ENCODE data around the gene KITLG. TPM values are rescaled to one million over a fixed set of nuclear protein-coding genes. Genes with fewer than 3 reads are reported as not detected.

Gene KITLG
- polyA plus RNA-seq, 1 donor from 2014 or later = not detected

GRCh38 chr12:88591343-88591742, 11.1 kb upstream of the KITLG start:
- Mint-ChIP-seq H3K9me3 (peaks cover 5 to 7% (median 6%) of the 10 kb centered on the region in 3 donors), H3K36me3 (no peaks in the 10 kb centered on the region), H3K4me3 (no peak overlapping the region), H3K27ac (no peak overlapping the region), H3K4me1 (no peaks in the 10 kb centered on the region), H3K27me3 (no peaks in the 10 kb centered on the region)

GRCh38 chr12:88590851-88591250, 10.6 kb upstream of the KITLG start:
- no peaks in the 10 kb centered on the region for H3K36me3 Mint-ChIP-seq
- peaks cover 5 to 9% (median 6%) of the 10 kb centered on the region in 3 donors for H3K9me3 Mint-ChIP-seq
- no peak overlapping the region for H3K4me3 Mint-ChIP-seq
- no peaks in the 10 kb centered on the region for H3K4me1 Mint-ChIP-seq
- H3K27ac Mint-ChIP-seq = no peak overlapping the region
- no peaks in the 10 kb centered on the region for H3K27me3 Mint-ChIP-seq

- Mint-ChIP-seq H3K27ac (no peak overlapping the region), H3K4me1 (no peaks in the 10 kb centered on the region), H3K4me3 (no peak overlapping the region), H3K27me3 (peaks cover 2% of the 10 kb centered on the region), H3K9me3 (peaks cover 1 to 14% (median 2%) of the 10 kb centered on the region in 3 donors), H3K36me3 (no peaks in the 10 kb centered on the region)
Measured at GRCh38 chr12:88585077-88585476, 4.8 kb upstream of the KITLG start.

- peaks cover 0 to 2% (median 0%) of the 10 kb centered on the region in 3 donors for H3K9me3 Mint-ChIP-seq
- H3K27ac Mint-ChIP-seq = no peak overlapping the region
- no peak overlapping the region for H3K4me3 Mint-ChIP-seq
- H3K36me3 Mint-ChIP-seq = no peaks in the 10 kb centered on the region
- H3K27me3 Mint-ChIP-seq = peaks cover 11% of the 10 kb centered on the region
- peaks cover 0 to 7% (median 0%) of the 10 kb centered on the region in 3 donors for H3K4me1 Mint-ChIP-seq
Measured at GRCh38 chr12:88579601-88580050, 645 bp downstream of the KITLG start.

- Mint-ChIP-seq H3K9me3 (peaks cover 0 to 2% (median 0%) of the 10 kb centered on the region in 3 donors), H3K36me3 (no peaks in the 10 kb centered on the region), H3K4me3 (peak overlapping the region in 1 of 4 donors; percentile 5), H3K27ac (no peak overlapping the region), H3K4me1 (peaks cover 0 to 7% (median 0%) of the 10 kb centered on the region in 3 donors), H3K27me3 (peaks cover 11% of the 10 kb centered on the region)
Measured at GRCh38 chr12:88579161-88579517, 1.1 kb downstream of the KITLG start.

- Mint-ChIP-seq H3K9me3 (peaks cover 0 to 2% (median 0%) of the 10 kb centered on the region in 3 donors), H3K4me1 (peaks cover 0 to 7% (median 0%) of the 10 kb centered on the region in 3 donors), H3K27me3 (peaks cover 11% of the 10 kb centered on the region), H3K36me3 (no peaks in the 10 kb centered on the region), H3K27ac (no peak overlapping the region), H3K4me3 (peak overlapping the region in 1 of 4 donors; percentile 5)
Measured at GRCh38 chr12:88578276-88579160, 1.8 kb downstream of the KITLG start.

GRCh38 chr12:88577537-88577936, 2.7 kb downstream of the KITLG start:
- Mint-ChIP-seq H3K36me3 (no peaks in the 10 kb centered on the region), H3K4me1 (peaks cover 0 to 7% (median 0%) of the 10 kb centered on the region in 3 donors), H3K27ac (no peak overlapping the region), H3K4me3 (no peak overlapping the region), H3K9me3 (peaks cover 0 to 2% (median 0%) of the 10 kb centered on the region in 3 donors), H3K27me3 (peaks cover 11% of the 10 kb centered on the region)

GRCh38 chr12:88576866-88577265, 3.4 kb downstream of the KITLG start:
- H3K4me1 Mint-ChIP-seq = peaks cover 0 to 7% (median 0%) of the 10 kb centered on the region in 3 donors
- no peaks in the 10 kb centered on the region for H3K36me3 Mint-ChIP-seq
- no peak overlapping the region for H3K4me3 Mint-ChIP-seq
- H3K9me3 Mint-ChIP-seq = peaks cover 0 to 2% (median 0%) of the 10 kb centered on the region in 3 donors
- peaks cover 11% of the 10 kb centered on the region for H3K27me3 Mint-ChIP-seq
- no peak overlapping the region for H3K27ac Mint-ChIP-seq

- H3K27ac Mint-ChIP-seq = no peak overlapping the region
- H3K9me3 Mint-ChIP-seq = peaks cover 0 to 2% (median 0%) of the 10 kb centered on the region in 3 donors
- no peak overlapping the region for H3K4me3 Mint-ChIP-seq
- peaks cover 0 to 7% (median 0%) of the 10 kb centered on the region in 3 donors for H3K4me1 Mint-ChIP-seq
- no peaks in the 10 kb centered on the region for H3K36me3 Mint-ChIP-seq
- peaks cover 9% of the 10 kb centered on the region for H3K27me3 Mint-ChIP-seq
Measured at GRCh38 chr12:88575361-88575970, 4.8 kb downstream of the KITLG start.

- peaks cover 0 to 2% (median 0%) of the 10 kb centered on the region in 3 donors for H3K4me1 Mint-ChIP-seq
- H3K9me3 Mint-ChIP-seq = peaks cover 0 to 2% (median 0%) of the 10 kb centered on the region in 3 donors
- H3K4me3 Mint-ChIP-seq = no peak overlapping the region
- H3K27ac Mint-ChIP-seq = no peak overlapping the region
- no peaks in the 10 kb centered on the region for H3K36me3 Mint-ChIP-seq
- peaks cover 4% of the 10 kb centered on the region for H3K27me3 Mint-ChIP-seq
Measured at GRCh38 chr12:88574278-88574677, 6.0 kb downstream of the KITLG start.

- Mint-ChIP-seq H3K27ac (no peak overlapping the region), H3K4me3 (no peak overlapping the region), H3K4me1 (no peaks in the 10 kb centered on the region), H3K36me3 (no peaks in the 10 kb centered on the region), H3K9me3 (peaks cover 0 to 2% (median 0%) of the 10 kb centered on the region in 3 donors), H3K27me3 (no peaks in the 10 kb centered on the region)
Measured at GRCh38 chr12:88573583-88573982, 6.7 kb downstream of the KITLG start.

GRCh38 chr12:88572781-88573549, 7.3 kb downstream of the KITLG start:
- Mint-ChIP-seq H3K27ac (no peak overlapping the region), H3K4me3 (no peak overlapping the region), H3K27me3 (no peaks in the 10 kb centered on the region), H3K4me1 (no peaks in the 10 kb centered on the region), H3K9me3 (no peaks in the 10 kb centered on the region), H3K36me3 (no peaks in the 10 kb centered on the region)

GRCh38 chr12:88571543-88571942, 8.7 kb downstream of the KITLG start:
- Mint-ChIP-seq H3K4me3 (no peak overlapping the region), H3K27me3 (no peaks in the 10 kb centered on the region), H3K27ac (no peak overlapping the region), H3K36me3 (no peaks in the 10 kb centered on the region), H3K9me3 (no peaks in the 10 kb centered on the region), H3K4me1 (no peaks in the 10 kb centered on the region)

GRCh38 chr12:88570103-88570502, 10.2 kb downstream of the KITLG start:
- Mint-ChIP-seq H3K4me1 (no peaks in the 10 kb centered on the region), H3K36me3 (no peaks in the 10 kb centered on the region), H3K9me3 (no peaks in the 10 kb centered on the region), H3K27me3 (no peaks in the 10 kb centered on the region), H3K4me3 (no peak overlapping the region), H3K27ac (no peak overlapping the region)

- no peaks in the 10 kb centered on the region for H3K27me3 Mint-ChIP-seq
- no peak overlapping the region for H3K27ac Mint-ChIP-seq
- no peaks in the 10 kb centered on the region for H3K36me3 Mint-ChIP-seq
- H3K9me3 Mint-ChIP-seq = no peaks in the 10 kb centered on the region
- no peaks in the 10 kb centered on the region for H3K4me1 Mint-ChIP-seq
- H3K4me3 Mint-ChIP-seq = no peak overlapping the region
Measured at GRCh38 chr12:88566430-88566829, 13.8 kb downstream of the KITLG start.
